Measurements from ENCODE around the gene STIM1.

Gene STIM1

GRCh38 chr11:4086575-4087353 lies 231.3 kb downstream of the STIM1 start:
- ATAC-seq (ENCODE audit: insufficient read depth, low read depth) (no peak), DNase-seq (no peak)
- no peaks in the 10 kb centered on the region for H4K20me1 ChIP-seq (ENCODE audit: insufficient read depth, low read length)
- no peak overlapping the region for H3K4me3 ChIP-seq (ENCODE audit: low read depth in 1 of 2, low read length in 2 of 2)
- no peaks in the 10 kb centered on the region for H3K79me2 ChIP-seq (ENCODE audit: insufficient read depth, low read length)
- TF ChIP-seq EZH2 (IDR thresholded peaks at IDR 0.05; ENCODE audit: borderline replicate concordance, low read depth, low read length, severe bottlenecking) (no peak), CTCF (IDR thresholded peaks at IDR 0.05; ENCODE audit: borderline replicate concordance, extremely low read depth, low read length, poor library complexity, severe bottlenecking) (no peak)
- no peak overlapping the region for H2AFZ ChIP-seq (ENCODE audit: low read depth, low read length)
- peaks cover 71% of the 10 kb centered on the region for H3K36me3 ChIP-seq (ENCODE audit: insufficient read depth, low read length)
- no peaks in the 10 kb centered on the region for H3K27me3 ChIP-seq (ENCODE audit: insufficient read depth, low read length, poor library complexity)
- no peaks in the 10 kb centered on the region for H3K4me1 ChIP-seq (ENCODE audit: insufficient read depth, low read length)
- no peaks in the 10 kb centered on the region for H3K9me3 ChIP-seq (ENCODE audit: insufficient read depth, low read length, severe bottlenecking)
- H3K4me2 ChIP-seq (ENCODE audit: insufficient read depth, low read length), result no peak overlapping the region
- H3K27ac ChIP-seq (ENCODE audit: low read length), result no peak overlapping the region
- H3K9ac ChIP-seq (ENCODE audit: low read depth, low read length), result no peak overlapping the region

GRCh38 chr11:4087551-4087950 lies 232.1 kb downstream of the STIM1 start:
- Histone ChIP-seq H3K9ac (ENCODE audit: low read depth, low read length) (no peak overlapping the region), H2AFZ (ENCODE audit: low read depth, low read length) (no peak overlapping the region), H3K4me3 (ENCODE audit: low read depth in 1 of 2, low read length in 2 of 2) (no peak overlapping the region), H3K27ac (ENCODE audit: low read length) (no peak overlapping the region), H3K79me2 (ENCODE audit: insufficient read depth, low read length) (no peaks in the 10 kb centered on the region), H3K36me3 (ENCODE audit: insufficient read depth, low read length) (peaks cover 64% of the 10 kb centered on the region), H3K9me3 (ENCODE audit: insufficient read depth, low read length, severe bottlenecking) (no peaks in the 10 kb centered on the region), H3K4me1 (ENCODE audit: insufficient read depth, low read length) (no peaks in the 10 kb centered on the region), H4K20me1 (ENCODE audit: insufficient read depth, low read length) (no peaks in the 10 kb centered on the region), H3K27me3 (ENCODE audit: insufficient read depth, low read length, poor library complexity) (no peaks in the 10 kb centered on the region), H3K4me2 (ENCODE audit: insufficient read depth, low read length) (no peak overlapping the region)
- ATAC-seq (ENCODE audit: insufficient read depth, low read depth), result no peak
- DNase-seq, result no peak
- TF ChIP-seq CTCF (IDR thresholded peaks at IDR 0.05; ENCODE audit: borderline replicate concordance, extremely low read depth, low read length, poor library complexity, severe bottlenecking) (no peak), EZH2 (IDR thresholded peaks at IDR 0.05; ENCODE audit: borderline replicate concordance, low read depth, low read length, severe bottlenecking) (no peak)

- Histone ChIP-seq H3K36me3 (ENCODE audit: insufficient read depth, low read length) (peaks cover 46% of the 10 kb centered on the region), H3K79me2 (ENCODE audit: insufficient read depth, low read length) (peaks cover 15% of the 10 kb centered on the region), H4K20me1 (ENCODE audit: insufficient read depth, low read length) (no peaks in the 10 kb centered on the region), H3K9me3 (ENCODE audit: insufficient read depth, low read length, severe bottlenecking) (no peaks in the 10 kb centered on the region), H3K27me3 (ENCODE audit: insufficient read depth, low read length, poor library complexity) (no peaks in the 10 kb centered on the region), H3K4me2 (ENCODE audit: insufficient read depth, low read length) (no peak overlapping the region), H3K9ac (ENCODE audit: low read depth, low read length) (no peak overlapping the region), H3K27ac (ENCODE audit: low read length) (no peak overlapping the region), H3K4me3 (ENCODE audit: low read depth in 1 of 2, low read length in 2 of 2) (no peak overlapping the region), H3K4me1 (ENCODE audit: insufficient read depth, low read length) (peaks cover 9% of the 10 kb centered on the region), H2AFZ (ENCODE audit: low read depth, low read length) (no peak overlapping the region)
- no peak for ATAC-seq (ENCODE audit: insufficient read depth, low read depth)
- TF ChIP-seq CTCF (IDR thresholded peaks at IDR 0.05; ENCODE audit: borderline replicate concordance, extremely low read depth, low read length, poor library complexity, severe bottlenecking) (no peak), EZH2 (IDR thresholded peaks at IDR 0.05; ENCODE audit: borderline replicate concordance, low read depth, low read length, severe bottlenecking) (no peak)
- no peak for DNase-seq
Observed at GRCh38 chr11:4090258-4090657, 234.8 kb downstream of the STIM1 start.

Measured in DND-41 (cell line).